SK-N-SH treated with all-trans-retinoic acid at 6 μM for 48 hours (cell line): ENCODE results near the gene LAMC1.

Source experiments
- ATAC-seq: fragments of 200-7000 bp; cut with Tn5 transposase; 3 replicates; pipeline ENCODE4 v1.9.1; 2020; ENCODE audit warnings: mild to moderate bottlenecking, moderate library complexity
- ARNTL ChIP-seq: fragments of 450-650 bp; formaldehyde crosslinking; IDR thresholded peaks from 2 replicates; pipeline ENCODE4 v1.5.0; 2020; ENCODE audit warnings: low read depth, mild to moderate bottlenecking, moderate library complexity, borderline replicate concordance
- CSDC2 ChIP-seq: fragments of 250-450 bp; sonication (Bioruptor Pico); IDR thresholded peaks from 2 replicates; pipeline ENCODE4 v1.5.0; 2020; ENCODE audit warnings: mild to moderate bottlenecking, moderate library complexity
- ESRRG ChIP-seq: fragments of 250-450 bp; sonication (Bioruptor Pico); IDR thresholded peaks from 2 replicates; pipeline ENCODE4 v1.6.1; 2021; ENCODE audit warnings: mild to moderate bottlenecking
- ISL1 ChIP-seq: fragments of 250-450 bp; sonication (Bioruptor Pico); IDR thresholded peaks from 2 replicates; pipeline ENCODE4 v2.1.2; 2022; ENCODE audit warnings: mild to moderate bottlenecking, moderate library complexity
- OSR1 ChIP-seq: fragments of 250-450 bp; sonication (Bioruptor Pico); IDR thresholded peaks from 2 replicates; pipeline ENCODE4 v1.8.0; 2022; ENCODE audit warnings: moderate library complexity, mild to moderate bottlenecking, inconsistent platforms
- PPARA ChIP-seq: fragments of 250-450 bp; sonication (Bioruptor Pico); IDR thresholded peaks from 2 replicates; pipeline ENCODE4 v1.5.0; 2020; ENCODE audit warnings: mild to moderate bottlenecking, borderline replicate concordance
- RARB ChIP-seq: fragments of 250-450 bp; sonication (Bioruptor Pico); IDR thresholded peaks from 2 replicates; pipeline ENCODE4 v1.8.0; 2021; ENCODE audit warnings: mild to moderate bottlenecking, moderate library complexity
- SNAI2 ChIP-seq: fragments of 250-450 bp; sonication (Bioruptor Pico); IDR thresholded peaks from 2 replicates; pipeline ENCODE4 v1.5.0; 2020; ENCODE audit warnings: mild to moderate bottlenecking, moderate library complexity
- TCF4 ChIP-seq: fragments of 250-450 bp; sonication (Bioruptor Pico); IDR thresholded peaks from 2 replicates; pipeline ENCODE4 v1.8.0; 2021; ENCODE audit warnings: mild to moderate bottlenecking, moderate library complexity, borderline replicate concordance
- TOX ChIP-seq: fragments of 250-450 bp; sonication (Bioruptor Pico); IDR thresholded peaks from 2 replicates; pipeline ENCODE4 v1.8.0; 2021; ENCODE audit warnings: mild to moderate bottlenecking, moderate library complexity, borderline replicate concordance
- ZC3H10 ChIP-seq: fragments of 250-450 bp; sonication (Bioruptor Pico); IDR thresholded peaks from 2 replicates; pipeline ENCODE4 v1.5.1; 2021; ENCODE audit warnings: mild to moderate bottlenecking, moderate library complexity
- ZFP3 ChIP-seq: fragments of 250-450 bp; sonication (Bioruptor Pico); IDR thresholded peaks from 2 replicates; pipeline ENCODE4 v1.5.0; 2020; ENCODE audit warnings: mild to moderate bottlenecking, moderate library complexity
- ZFP30 ChIP-seq: fragments of 450-650 bp; formaldehyde crosslinking; IDR thresholded peaks from 2 replicates; pipeline ENCODE4 v1.5.0; 2022; ENCODE audit warnings: mild to moderate bottlenecking, moderate library complexity
- ZNF565 ChIP-seq: fragments of 450-650 bp; formaldehyde crosslinking; conservative IDR thresholded peaks from 2 replicates; pipeline ENCODE4 v1.5.0; 2020; ENCODE audit warnings: low read depth, mild to moderate bottlenecking, moderate library complexity
- ZNF70 ChIP-seq: fragments of 450-650 bp; formaldehyde crosslinking; IDR thresholded peaks from 2 replicates; pipeline ENCODE4 v1.5.0; 2020; ENCODE audit warnings: mild to moderate bottlenecking, moderate library complexity
- ZNF8 ChIP-seq: fragments of 450-650 bp; formaldehyde crosslinking; IDR thresholded peaks from 2 replicates; pipeline ENCODE4 v1.5.0; 2020; ENCODE audit warnings: mild to moderate bottlenecking, moderate library complexity
- TF ChIP-seq, protein P1 (sequence below): fragments of 250-450 bp; sonication (Bioruptor Pico); IDR thresholded peaks from 2 replicates; pipeline ENCODE4 v1.8.0; 2020; ENCODE audit warnings: mild to moderate bottlenecking, moderate library complexity, borderline replicate concordance
- TF ChIP-seq, protein P2 (sequence below): fragments of 250-450 bp; sonication (Bioruptor Pico); IDR thresholded peaks from 2 replicates; pipeline ENCODE4 v1.5.1; 2020; ENCODE audit warnings: low read depth, mild to moderate bottlenecking, moderate library complexity
- TF ChIP-seq, protein P3 (sequence below): fragments of 250-450 bp; sonication (Bioruptor Pico); IDR thresholded peaks from 2 replicates; pipeline ENCODE4 v1.5.1; 2021; ENCODE audit warnings: mild to moderate bottlenecking, moderate library complexity
- TF ChIP-seq, protein P4 (sequence below): fragments of 250-450 bp; sonication (Bioruptor Pico); IDR thresholded peaks from 2 replicates; pipeline ENCODE4 v1.5.0; 2020; ENCODE audit warnings: mild to moderate bottlenecking, moderate library complexity
- TF ChIP-seq, protein P5 (sequence below): fragments of 250-450 bp; sonication (Bioruptor Pico); IDR thresholded peaks from 2 replicates; pipeline ENCODE4 v1.8.0; 2021; ENCODE audit warnings: low read depth, mild to moderate bottlenecking, moderate library complexity, borderline replicate concordance

The LAMC1 gene

DNA sequence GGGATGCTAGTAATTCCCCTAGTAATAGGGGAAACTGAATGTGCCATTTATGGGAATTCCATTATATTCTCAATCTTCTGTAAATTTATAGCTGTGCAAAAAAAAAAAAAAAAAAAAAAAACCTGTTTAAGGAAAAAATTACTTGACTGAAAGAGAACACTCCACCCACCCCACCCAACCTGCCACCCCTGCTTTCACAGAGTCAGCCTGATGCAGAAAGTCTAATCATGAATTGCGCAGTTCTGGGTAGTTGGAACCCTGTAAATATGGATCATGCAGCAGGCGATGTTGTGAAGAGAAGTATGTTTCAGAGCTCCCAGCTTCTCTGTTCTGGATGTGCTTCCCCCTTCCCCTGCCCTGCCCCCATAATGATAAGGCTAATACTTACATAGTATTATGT is 143.2 kb downstream of the LAMC1 start:
- TF ChIP-seq ZFP3 (CRISPR knock-in tag) (no peak), RARB (CRISPR knock-in tag) (no peak), PPARA (CRISPR knock-in tag) (no peak), TOX (CRISPR knock-in tag) (no peak), TCF4 (CRISPR knock-in tag) (no peak), ESRRG (no peak), ZFP30 (CRISPR knock-in tag) (no peak), CSDC2 (CRISPR knock-in tag) (no peak), ISL1 (CRISPR knock-in tag) (no peak), ARNTL (CRISPR knock-in tag) (no peak)
- TF ChIP-seq, protein P1, sequence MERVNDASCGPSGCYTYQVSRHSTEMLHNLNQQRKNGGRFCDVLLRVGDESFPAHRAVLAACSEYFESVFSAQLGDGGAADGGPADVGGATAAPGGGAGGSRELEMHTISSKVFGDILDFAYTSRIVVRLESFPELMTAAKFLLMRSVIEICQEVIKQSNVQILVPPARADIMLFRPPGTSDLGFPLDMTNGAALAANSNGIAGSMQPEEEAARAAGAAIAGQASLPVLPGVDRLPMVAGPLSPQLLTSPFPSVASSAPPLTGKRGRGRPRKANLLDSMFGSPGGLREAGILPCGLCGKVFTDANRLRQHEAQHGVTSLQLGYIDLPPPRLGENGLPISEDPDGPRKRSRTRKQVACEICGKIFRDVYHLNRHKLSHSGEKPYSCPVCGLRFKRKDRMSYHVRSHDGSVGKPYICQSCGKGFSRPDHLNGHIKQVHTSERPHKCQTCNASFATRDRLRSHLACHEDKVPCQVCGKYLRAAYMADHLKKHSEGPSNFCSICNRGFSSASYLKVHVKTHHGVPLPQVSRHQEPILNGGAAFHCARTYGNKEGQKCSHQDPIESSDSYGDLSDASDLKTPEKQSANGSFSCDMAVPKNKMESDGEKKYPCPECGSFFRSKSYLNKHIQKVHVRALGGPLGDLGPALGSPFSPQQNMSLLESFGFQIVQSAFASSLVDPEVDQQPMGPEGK (CRISPR knock-in tag) = no peak
- TF ChIP-seq, protein P2, sequence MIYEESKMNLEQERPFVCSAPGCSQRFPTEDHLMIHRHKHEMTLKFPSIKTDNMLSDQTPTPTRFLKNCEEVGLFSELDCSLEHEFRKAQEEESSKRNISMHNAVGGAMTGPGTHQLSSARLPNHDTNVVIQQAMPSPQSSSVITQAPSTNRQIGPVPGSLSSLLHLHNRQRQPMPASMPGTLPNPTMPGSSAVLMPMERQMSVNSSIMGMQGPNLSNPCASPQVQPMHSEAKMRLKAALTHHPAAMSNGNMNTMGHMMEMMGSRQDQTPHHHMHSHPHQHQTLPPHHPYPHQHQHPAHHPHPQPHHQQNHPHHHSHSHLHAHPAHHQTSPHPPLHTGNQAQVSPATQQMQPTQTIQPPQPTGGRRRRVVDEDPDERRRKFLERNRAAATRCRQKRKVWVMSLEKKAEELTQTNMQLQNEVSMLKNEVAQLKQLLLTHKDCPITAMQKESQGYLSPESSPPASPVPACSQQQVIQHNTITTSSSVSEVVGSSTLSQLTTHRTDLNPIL (CRISPR knock-in tag) = no peak
- TF ChIP-seq, protein P3, sequence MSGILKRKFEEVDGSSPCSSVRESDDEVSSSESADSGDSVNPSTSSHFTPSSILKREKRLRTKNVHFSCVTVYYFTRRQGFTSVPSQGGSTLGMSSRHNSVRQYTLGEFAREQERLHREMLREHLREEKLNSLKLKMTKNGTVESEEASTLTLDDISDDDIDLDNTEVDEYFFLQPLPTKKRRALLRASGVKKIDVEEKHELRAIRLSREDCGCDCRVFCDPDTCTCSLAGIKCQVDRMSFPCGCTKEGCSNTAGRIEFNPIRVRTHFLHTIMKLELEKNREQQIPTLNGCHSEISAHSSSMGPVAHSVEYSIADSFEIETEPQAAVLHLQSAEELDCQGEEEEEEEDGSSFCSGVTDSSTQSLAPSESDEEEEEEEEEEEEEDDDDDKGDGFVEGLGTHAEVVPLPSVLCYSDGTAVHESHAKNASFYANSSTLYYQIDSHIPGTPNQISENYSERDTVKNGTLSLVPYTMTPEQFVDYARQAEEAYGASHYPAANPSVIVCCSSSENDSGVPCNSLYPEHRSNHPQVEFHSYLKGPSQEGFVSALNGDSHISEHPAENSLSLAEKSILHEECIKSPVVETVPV (CRISPR knock-in tag) = no peak
- TF ChIP-seq, protein P4, sequence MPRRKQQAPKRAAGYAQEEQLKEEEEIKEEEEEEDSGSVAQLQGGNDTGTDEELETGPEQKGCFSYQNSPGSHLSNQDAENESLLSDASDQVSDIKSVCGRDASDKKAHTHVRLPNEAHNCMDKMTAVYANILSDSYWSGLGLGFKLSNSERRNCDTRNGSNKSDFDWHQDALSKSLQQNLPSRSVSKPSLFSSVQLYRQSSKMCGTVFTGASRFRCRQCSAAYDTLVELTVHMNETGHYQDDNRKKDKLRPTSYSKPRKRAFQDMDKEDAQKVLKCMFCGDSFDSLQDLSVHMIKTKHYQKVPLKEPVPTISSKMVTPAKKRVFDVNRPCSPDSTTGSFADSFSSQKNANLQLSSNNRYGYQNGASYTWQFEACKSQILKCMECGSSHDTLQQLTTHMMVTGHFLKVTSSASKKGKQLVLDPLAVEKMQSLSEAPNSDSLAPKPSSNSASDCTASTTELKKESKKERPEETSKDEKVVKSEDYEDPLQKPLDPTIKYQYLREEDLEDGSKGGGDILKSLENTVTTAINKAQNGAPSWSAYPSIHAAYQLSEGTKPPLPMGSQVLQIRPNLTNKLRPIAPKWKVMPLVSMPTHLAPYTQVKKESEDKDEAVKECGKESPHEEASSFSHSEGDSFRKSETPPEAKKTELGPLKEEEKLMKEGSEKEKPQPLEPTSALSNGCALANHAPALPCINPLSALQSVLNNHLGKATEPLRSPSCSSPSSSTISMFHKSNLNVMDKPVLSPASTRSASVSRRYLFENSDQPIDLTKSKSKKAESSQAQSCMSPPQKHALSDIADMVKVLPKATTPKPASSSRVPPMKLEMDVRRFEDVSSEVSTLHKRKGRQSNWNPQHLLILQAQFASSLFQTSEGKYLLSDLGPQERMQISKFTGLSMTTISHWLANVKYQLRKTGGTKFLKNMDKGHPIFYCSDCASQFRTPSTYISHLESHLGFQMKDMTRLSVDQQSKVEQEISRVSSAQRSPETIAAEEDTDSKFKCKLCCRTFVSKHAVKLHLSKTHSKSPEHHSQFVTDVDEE = no peak
- no peak for ATAC-seq

DNA sequence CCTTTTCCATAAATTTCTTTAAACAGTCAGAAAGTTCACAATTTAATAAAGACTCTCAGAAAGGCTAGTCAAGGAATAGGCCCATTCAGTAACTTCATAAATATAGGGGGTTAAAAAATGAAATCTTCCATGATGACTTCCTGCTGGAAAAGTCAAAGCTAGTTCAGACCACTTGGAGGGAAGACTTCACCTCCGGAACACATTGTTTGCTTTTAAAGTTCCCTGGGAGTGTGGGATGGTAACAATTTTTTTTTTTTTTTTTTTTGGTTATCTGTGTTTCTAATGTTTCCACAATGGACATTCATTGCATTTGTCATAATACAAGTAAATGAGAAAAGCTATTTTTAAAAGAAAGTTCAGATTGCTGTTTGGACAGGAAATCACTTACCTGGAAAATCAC is 144.5 kb downstream of the LAMC1 start:
- no peak for ATAC-seq
- TF ChIP-seq, protein P1 (CRISPR knock-in tag) = no peak
- TF ChIP-seq OSR1 (CRISPR knock-in tag) = no peak
- no peak for TF ChIP-seq SNAI2 (CRISPR knock-in tag)
- TF ChIP-seq RARB (CRISPR knock-in tag) = no peak
- no peak for TF ChIP-seq ZNF8
- TF ChIP-seq, protein P2 (CRISPR knock-in tag) = no peak
- TF ChIP-seq, protein P4 = no peak
- TF ChIP-seq ISL1 (CRISPR knock-in tag) = no peak
- TF ChIP-seq ZNF565 = no peak
- no peak for TF ChIP-seq ZC3H10 (CRISPR knock-in tag)
- TF ChIP-seq ZFP30 (CRISPR knock-in tag) = no peak
- TF ChIP-seq TCF4 (CRISPR knock-in tag) = no peak
- TF ChIP-seq, protein P3 (CRISPR knock-in tag) = no peak
- TF ChIP-seq ARNTL (CRISPR knock-in tag) = no peak
- TF ChIP-seq, protein P5, sequence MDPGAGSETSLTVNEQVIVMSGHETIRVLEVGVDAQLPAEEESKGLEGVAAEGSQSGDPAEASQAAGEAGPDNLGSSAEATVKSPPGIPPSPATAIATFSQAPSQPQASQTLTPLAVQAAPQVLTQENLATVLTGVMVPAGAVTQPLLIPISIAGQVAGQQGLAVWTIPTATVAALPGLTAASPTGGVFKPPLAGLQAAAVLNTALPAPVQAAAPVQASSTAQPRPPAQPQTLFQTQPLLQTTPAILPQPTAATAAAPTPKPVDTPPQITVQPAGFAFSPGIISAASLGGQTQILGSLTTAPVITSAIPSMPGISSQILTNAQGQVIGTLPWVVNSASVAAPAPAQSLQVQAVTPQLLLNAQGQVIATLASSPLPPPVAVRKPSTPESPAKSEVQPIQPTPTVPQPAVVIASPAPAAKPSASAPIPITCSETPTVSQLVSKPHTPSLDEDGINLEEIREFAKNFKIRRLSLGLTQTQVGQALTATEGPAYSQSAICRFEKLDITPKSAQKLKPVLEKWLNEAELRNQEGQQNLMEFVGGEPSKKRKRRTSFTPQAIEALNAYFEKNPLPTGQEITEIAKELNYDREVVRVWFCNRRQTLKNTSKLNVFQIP (CRISPR knock-in tag) = no peak
- TF ChIP-seq TOX (CRISPR knock-in tag) = no peak
- TF ChIP-seq CSDC2 (CRISPR knock-in tag) = no peak
- no peak for TF ChIP-seq PPARA (CRISPR knock-in tag)
- no peak for TF ChIP-seq ZNF70 (CRISPR knock-in tag)
